ENCODE measurements around the gene CDH1. TPM values are rescaled to one million over a fixed set of nuclear protein-coding genes. Genes with fewer than 3 reads are reported as not detected.
A peak's percentile ranks its signal among the peaks of the same experiment; 100 is the strongest.
"Not testable (repeated sequence)": the region's sequence is repeated elsewhere in the genome, so short reads cannot be mapped to it uniquely, and the experiment has no call there.

The CDH1 gene
- total RNA-seq, 1 donor from 2014 or later = 83.0 TPM

GRCh38 chr16:68762996-68763756 is 26.1 kb downstream of the CDH1 start:
- DNase-seq = no peak

GRCh38 chr16:68764862-68765261 is 27.8 kb downstream of the CDH1 start:
- DNase-seq = no peak

- DNase-seq = no peak
These were observed 30.5 kb downstream of the CDH1 start for GRCh38 chr16:68767581-68767980.

GRCh38 chr16:68768175-68768574 is 31.1 kb downstream of the CDH1 start:
- no peak for DNase-seq

- no peak for DNase-seq
These were observed 31.7 kb downstream of the CDH1 start for GRCh38 chr16:68768771-68769170.

- DNase-seq = no peak
These were observed 33.6 kb downstream of the CDH1 start for GRCh38 chr16:68770671-68771070.

- DNase-seq = no peak
These were observed 35.1 kb downstream of the CDH1 start for GRCh38 chr16:68772030-68772681.

GRCh38 chr16:68772871-68773270 is 35.8 kb downstream of the CDH1 start:
- no peak for DNase-seq

- DNase-seq = no peak
These were observed 38.0 kb downstream of the CDH1 start for GRCh38 chr16:68774982-68775634.

- no peak for DNase-seq
These were observed 39.9 kb downstream of the CDH1 start for GRCh38 chr16:68776821-68777485.

- no peak for DNase-seq
These were observed 41.6 kb downstream of the CDH1 start for GRCh38 chr16:68778551-68779231.

- DNase-seq = no peak
These were observed 42.8 kb downstream of the CDH1 start for GRCh38 chr16:68779891-68780290.

- no peak for DNase-seq
These were observed 44.7 kb downstream of the CDH1 start for GRCh38 chr16:68781784-68782183.

- no peak for DNase-seq
These were observed 45.4 kb downstream of the CDH1 start for GRCh38 chr16:68782198-68783174.

GRCh38 chr16:68784226-68784625 is 47.1 kb downstream of the CDH1 start:
- no peak for DNase-seq

- DNase-seq = no peak
These were observed 47.6 kb downstream of the CDH1 start for GRCh38 chr16:68784721-68785120.

- DNase-seq = no peak
These were observed 48.6 kb downstream of the CDH1 start for GRCh38 chr16:68785715-68786114.

- peak; percentile 47 for DNase-seq
These were observed 49.8 kb downstream of the CDH1 start for GRCh38 chr16:68786685-68787418.

GRCh38 chr16:68787419-68787807 is 50.3 kb downstream of the CDH1 start:
- DNase-seq = not testable (repeated sequence)

- DNase-seq = no peak
These were observed 53.2 kb downstream of the CDH1 start for GRCh38 chr16:68790130-68790761.

All from skin of body (tissue), 2 donors.